GM11168 (cell line): ENCODE results near the gene SIK3.

ENCODE experiments used
- in situ Hi-C: fragments of 300-500 bp; cut with MboI; formaldehyde crosslinking; loops from one replicate; pipeline ENCODE4 v1.12.0; 2022; ENCODE audit warnings: low sequenced_read_pairs; ENCODE audit not compliant: unreplicated experiment

The SIK3 gene

GRCh38 chr11:117020287-117020686, 77.9 kb downstream of the SIK3 start:
- in situ Hi-C loops = no loop called here

GRCh38 chr11:117019871-117020270, 78.4 kb downstream of the SIK3 start:
- in situ Hi-C loops = no loop called here

DNA sequence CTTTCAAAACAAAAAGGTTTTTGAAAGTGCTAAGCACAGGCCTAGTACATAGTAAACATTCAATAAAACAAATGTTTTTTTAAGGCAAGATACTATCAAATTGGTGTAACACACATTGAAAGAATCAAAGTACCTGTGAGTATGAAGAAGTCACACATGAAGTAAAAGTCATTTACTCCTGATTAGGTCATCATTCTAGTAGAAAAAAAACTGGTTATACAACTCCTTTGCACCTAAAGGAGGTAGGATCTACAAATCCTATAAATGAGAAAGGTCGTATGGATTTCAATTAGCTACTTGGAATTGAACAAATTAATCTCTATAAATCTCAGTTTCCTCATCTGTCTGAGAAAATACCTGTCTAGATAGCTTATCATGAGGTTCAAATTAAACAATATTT, 80.8 kb downstream of the SIK3 start:
- in situ Hi-C loops = no loop called here

DNA sequence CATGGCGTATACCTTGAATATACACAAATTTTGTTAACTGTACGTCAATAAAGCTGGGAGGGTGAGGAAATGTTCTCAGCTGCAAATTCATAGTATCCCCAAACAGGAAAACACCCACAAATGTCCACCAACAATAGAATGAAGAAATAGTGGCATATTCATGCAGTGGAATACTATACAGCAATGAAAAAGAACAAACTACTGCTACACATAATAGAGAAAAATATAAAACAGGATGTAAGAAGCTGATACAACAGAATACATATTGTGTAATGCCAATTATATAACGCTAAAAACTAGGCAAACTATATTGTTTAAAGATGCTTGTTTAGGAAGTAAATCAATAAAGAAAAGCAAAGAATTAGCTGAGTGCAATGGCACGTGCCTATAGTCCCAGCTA, 81.5 kb downstream of the SIK3 start:
- in situ Hi-C loops = no loop called here

DNA sequence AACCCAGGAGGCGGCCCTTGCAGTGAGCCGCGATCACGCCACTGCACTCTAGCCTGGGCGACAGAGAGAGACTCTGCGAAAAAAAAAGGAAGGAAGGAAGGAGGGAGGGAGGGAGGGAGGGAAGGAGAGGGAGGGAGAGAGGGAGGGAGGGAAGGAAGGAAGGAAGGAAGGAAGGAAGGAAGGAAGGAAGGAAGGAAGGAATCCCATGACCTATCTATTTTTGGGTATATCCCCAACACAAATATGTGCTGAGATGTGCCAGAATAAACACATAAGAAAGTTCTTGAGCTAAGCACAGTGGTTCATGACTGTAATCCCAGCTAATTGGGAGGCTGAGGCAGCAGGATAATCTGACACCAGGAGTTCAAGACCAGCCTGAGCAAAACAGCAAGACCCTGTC, 82.0 kb downstream of the SIK3 start:
- in situ Hi-C loops = no loop called here

DNA sequence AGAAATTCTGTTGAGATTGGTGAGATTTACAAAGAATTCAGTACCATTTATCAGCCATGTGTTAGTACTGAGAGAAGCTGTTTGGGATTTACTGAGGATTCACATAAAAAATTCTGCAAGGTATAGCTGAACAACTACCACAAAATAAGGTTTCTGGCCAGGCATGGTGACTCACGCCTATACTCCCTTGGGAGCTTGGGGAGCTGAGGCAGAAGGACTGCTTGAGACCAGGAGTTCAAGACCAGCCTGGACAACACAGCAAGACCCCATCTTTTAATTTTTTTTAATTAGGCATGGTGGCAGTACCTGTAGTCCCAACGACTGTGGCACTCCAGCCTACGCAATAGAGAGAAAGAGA, 86.7 kb downstream of the SIK3 start:
- in situ Hi-C loops = no loop called here

GRCh38 chr11:117010808-117011540, 87.3 kb downstream of the SIK3 start:
- in situ Hi-C loops = no loop called here

DNA sequence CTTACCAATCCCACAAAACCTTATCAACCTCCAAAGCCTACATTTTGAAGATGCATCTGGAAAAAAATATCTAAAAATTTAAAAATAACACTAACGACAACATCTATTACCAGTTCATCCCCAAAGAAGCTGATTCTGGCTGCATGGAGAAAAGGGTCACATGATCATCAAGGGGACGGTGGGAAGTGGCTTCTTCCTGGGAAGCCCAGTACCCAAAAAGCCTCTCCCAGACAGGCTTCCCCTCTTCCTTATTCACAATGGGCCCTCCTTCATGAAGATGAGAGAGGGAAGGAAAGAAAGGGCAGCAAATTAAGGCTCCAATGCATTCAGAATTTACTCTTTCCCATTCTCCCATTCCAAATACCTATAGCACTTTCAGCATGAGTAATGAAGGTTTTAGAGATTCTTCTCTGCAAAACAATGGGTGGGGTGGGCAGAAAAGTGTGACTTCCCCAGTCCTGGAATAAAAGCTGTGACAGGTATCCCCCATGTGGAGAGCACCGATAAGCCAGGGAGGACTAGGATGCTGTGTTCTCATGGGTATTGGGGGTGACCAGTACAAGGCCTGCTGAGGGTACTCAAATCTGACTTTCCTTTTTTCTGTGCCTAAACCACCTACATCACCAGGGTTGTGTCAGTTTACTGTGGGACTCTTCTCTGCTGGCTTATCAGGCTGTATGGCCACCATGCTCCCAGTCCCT, 88.2 kb downstream of the SIK3 start:
- in situ Hi-C loops = no loop called here

GRCh38 chr11:117005758-117006157, 92.5 kb downstream of the SIK3 start:
- in situ Hi-C loops = no loop called here

DNA sequence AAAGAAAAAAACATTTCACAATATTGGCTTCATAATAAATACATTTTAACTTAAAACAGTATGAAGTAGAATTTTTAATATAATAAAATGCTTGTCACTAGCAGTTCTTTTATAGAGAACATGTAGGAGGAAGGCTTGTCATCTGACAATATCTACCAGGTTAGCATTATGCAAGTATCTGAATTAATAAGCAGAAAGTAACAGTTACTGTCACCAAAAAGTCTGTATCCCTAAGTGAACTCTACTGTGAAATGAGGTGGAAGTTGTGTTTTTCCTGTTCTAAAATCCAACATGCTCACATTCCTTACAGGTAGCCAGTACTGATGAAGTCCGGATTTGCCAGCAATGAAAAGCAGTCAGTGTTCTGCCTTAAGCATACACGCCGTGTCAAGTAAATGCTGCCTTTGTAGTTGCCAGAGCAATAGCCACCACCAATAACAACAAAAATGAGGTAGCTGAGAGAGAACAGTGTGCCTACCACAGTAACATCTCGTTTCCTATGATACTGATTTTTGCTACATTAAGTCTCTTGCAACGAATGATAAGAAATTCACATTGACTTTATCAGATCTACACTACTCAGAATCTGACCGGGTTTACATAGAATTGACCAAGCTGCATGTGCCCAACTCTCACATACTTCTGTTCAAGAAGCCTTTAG, 95.5 kb downstream of the SIK3 start:
- in situ Hi-C loops = no loop called here

- in situ Hi-C loops = no loop called here
These were observed 98.1 kb downstream of the SIK3 start for GRCh38 chr11:117000014-117000737.

- in situ Hi-C loops = no loop called here
These were observed 101.2 kb downstream of the SIK3 start for GRCh38 chr11:116997071-116997470.

DNA sequence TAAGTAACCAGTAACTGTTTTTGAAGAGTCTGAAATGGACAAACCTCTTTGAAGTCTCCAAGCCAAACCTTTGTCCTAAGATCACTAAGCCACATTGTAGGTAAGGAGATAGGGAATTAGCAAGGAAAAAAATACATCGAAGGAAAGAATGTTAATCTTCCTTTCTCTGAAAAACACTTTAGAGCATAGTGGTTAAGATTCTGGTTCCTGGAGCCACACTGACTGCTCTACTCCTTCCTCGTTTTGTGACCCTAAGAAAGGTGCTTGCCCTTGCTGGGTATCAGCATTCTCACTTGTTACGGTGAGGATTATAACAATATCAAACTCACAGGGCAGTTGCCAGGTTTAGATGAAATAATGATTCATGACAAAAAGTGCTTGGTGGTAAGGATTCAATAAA, 104.0 kb downstream of the SIK3 start:
- in situ Hi-C loops = no loop called here

- in situ Hi-C loops = no loop called here
These were observed 104.6 kb downstream of the SIK3 start for GRCh38 chr11:116993599-116993998.

- in situ Hi-C loops = no loop called here
These were observed 106.7 kb downstream of the SIK3 start for GRCh38 chr11:116991491-116991890.

GRCh38 chr11:116990811-116991210, 107.4 kb downstream of the SIK3 start:
- in situ Hi-C loops = no loop called here

GRCh38 chr11:116990061-116990473, 108.2 kb downstream of the SIK3 start:
- in situ Hi-C loops = no loop called here

DNA sequence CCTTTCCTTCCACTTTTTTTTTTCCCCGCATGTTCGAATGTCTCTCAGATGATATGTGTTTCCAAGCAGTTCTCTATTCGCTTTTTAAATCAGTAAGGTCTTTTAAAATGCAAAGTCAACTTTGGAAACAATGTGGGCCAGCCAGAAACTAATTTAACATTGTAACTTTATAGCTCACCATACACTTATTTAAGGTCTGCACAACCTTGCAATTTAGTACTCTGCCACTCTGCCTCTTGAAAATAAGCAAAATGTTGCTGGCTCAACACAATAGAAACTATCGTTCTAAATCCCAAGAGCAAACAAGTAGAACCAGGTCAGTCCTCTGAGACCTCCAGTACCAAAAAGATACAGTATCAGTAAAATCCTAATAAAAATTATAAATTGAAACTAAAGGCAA, 109.0 kb downstream of the SIK3 start:
- in situ Hi-C loops = no loop called here

- in situ Hi-C loops = no loop called here
These were observed 111.6 kb downstream of the SIK3 start for GRCh38 chr11:116986521-116987105.

DNA sequence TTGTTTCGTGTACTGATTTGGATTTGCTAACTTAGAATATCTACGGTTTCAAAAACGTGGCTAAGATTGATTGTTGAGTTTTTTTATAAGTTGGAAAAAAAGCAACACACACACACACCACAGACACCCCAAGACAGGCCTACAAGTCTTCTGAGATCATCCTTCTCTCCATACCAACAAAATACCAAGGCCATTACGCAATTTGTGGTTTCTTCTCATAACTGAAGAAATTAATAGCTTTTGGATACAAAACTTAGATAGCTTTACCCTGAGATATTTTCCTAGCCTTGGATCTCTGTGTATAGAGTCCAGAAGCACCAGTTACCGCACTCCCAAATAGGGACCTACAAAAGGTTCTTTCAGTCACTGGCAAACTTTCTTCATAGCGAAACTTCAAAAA, 113.6 kb downstream of the SIK3 start:
- in situ Hi-C loops = no loop called here

DNA sequence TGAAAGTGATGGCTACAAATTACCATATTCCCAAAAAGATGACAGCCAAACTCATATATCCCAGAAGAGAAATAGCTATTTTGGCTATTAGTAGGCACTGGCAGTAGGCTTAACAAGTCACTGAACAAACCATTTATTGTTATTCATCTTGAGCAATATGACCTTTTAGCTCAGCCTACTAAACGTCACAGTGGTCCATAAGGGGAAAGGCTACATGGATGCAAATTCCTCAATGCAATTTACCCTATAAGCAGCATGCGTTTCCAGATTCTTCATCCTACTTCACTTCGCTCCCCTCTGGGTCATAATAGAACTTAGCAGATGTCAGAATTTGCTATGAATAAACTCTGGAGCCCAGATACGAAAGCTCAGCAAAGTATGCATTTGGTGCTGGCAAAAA, 114.0 kb downstream of the SIK3 start:
- in situ Hi-C loops = no loop called here
